Liver (tissue), 9 donors: ENCODE data around the gene ZNF140. TPM values are rescaled to one million over a fixed set of nuclear protein-coding genes. Genes with fewer than 3 reads are reported as not detected.

Experiments used
- DNase-seq: peaks from one replicate; pipeline ENCODE4 v3.0.0-alpha.2; 2017; ENCODE audit warnings: low spot score
- H3K27ac ChIP-seq, 2 donors: one replicate each; pipeline ENCODE4 v1.7.0; 2013; ENCODE audit warnings: inconsistent platforms in 2 of 2, low read length in 2 of 2, control low read depth in 1 of 2, low read depth in 1 of 2, mild to moderate bottlenecking in 1 of 2
- H3K27me3 ChIP-seq, 4 donors: one replicate each; pipeline versions ENCODE4 v1.6.1 to v1.7.0; 2013; ENCODE audit warnings: low read length in 3 of 4, inconsistent platforms in 1 of 4, mild to moderate bottlenecking in 1 of 4, moderate library complexity in 1 of 4; ENCODE audit not compliant: control insufficient read depth in 4 of 4, insufficient read depth in 4 of 4
- H3K36me3 ChIP-seq, 4 donors: one replicate each; pipeline versions ENCODE4 v1.6.1 to v1.7.0; 2013; ENCODE audit warnings: low read length in 3 of 4, mild to moderate bottlenecking in 3 of 4, low read depth in 1 of 4, moderate library complexity in 1 of 4; ENCODE audit not compliant: control insufficient read depth in 4 of 4, insufficient read depth in 3 of 4
- H3K4me1 ChIP-seq, 4 donors: one replicate each; pipeline versions ENCODE4 v1.6.1 to v1.7.0; 2013; ENCODE audit warnings: low read length in 3 of 4, mild to moderate bottlenecking in 3 of 4, moderate library complexity in 1 of 4; ENCODE audit not compliant: control insufficient read depth in 4 of 4, insufficient read depth in 4 of 4
- H3K4me3 ChIP-seq, 3 donors: one replicate each; pipeline versions ENCODE4 v1.6.1 to v1.7.0; 2013; ENCODE audit warnings: low read length in 3 of 3, control low read depth in 1 of 3, low read depth in 1 of 3, mild to moderate bottlenecking in 1 of 3
- H3K9ac ChIP-seq, 2 donors: one replicate each; pipeline ENCODE4 v1.7.0; 2013; ENCODE audit warnings: low read length in 2 of 2, mild to moderate bottlenecking in 2 of 2, moderate library complexity in 2 of 2, control low read depth in 1 of 2, low read depth in 1 of 2
- H3K9me3 ChIP-seq, 4 donors: one replicate each; pipeline versions ENCODE4 v1.6.1 to v1.7.0; 2013; ENCODE audit warnings: low read length in 3 of 4; ENCODE audit not compliant: control insufficient read depth in 4 of 4
- GABPA ChIP-seq, 2 donors: IDR thresholded peaks in 1 of 2; conservative IDR thresholded peaks in 1 of 2; 2 replicates each; pipeline ENCODE4 v1.6.1; 2016; ENCODE audit warnings: antibody characterized with exemption in 2 of 2, mild to moderate bottlenecking in 1 of 2, moderate library complexity in 1 of 2
- HNF4A ChIP-seq, 2 donors: conservative IDR thresholded peaks; 2 replicates each; pipeline ENCODE4 v1.6.1; 2016; ENCODE audit warnings: antibody characterized with exemption in 2 of 2, mild to moderate bottlenecking in 2 of 2
- HNF4G ChIP-seq: IDR thresholded peaks from 2 replicates; pipeline ENCODE4 v1.6.1; 2016; ENCODE audit warnings: antibody characterized with exemption
- RAD21 ChIP-seq, 2 donors: IDR thresholded peaks; 2 replicates each; pipeline ENCODE4 v1.6.1; 2016; ENCODE audit warnings: antibody characterized with exemption in 2 of 2, mild to moderate bottlenecking in 2 of 2
- RXRA ChIP-seq, 2 donors: IDR thresholded peaks; 2 replicates each; pipeline ENCODE4 v1.6.1; 2017 to 2018; ENCODE audit warnings: antibody characterized with exemption in 2 of 2, mild to moderate bottlenecking in 1 of 2
- WGBS: extraction: QIAGEN DNeasy Blood & Tissue Kit; methylation state at CpG from one replicate; pipeline ENCODE4 v1.1.7; 2013; 5-methylcytosine and 5-hydroxymethylcytosine counted together
- polyA plus RNA-seq, 2 donors: library from polyadenylated mRNA; stranded (reverse) in 1 of 2; unstranded in 1 of 2; fragments of 200-250 nt in 1 of 2; fragments of >200 nt in 1 of 2; fragmentation: Nextera tagmentation in 1 of 2; extraction: Ambion mirVana in 1 of 2; gene quantifications; one replicate each; pipeline versions ENCODE4 v1.2.1 to v1.2.3, GENCODE V29; 2013 to 2015
- total RNA-seq, 2 donors: library from RNA; depleted of rRNA; stranded (reverse); fragments of >200 nt; gene quantifications; one replicate each; pipeline ENCODE4 v1.2.3, GENCODE V29; 2014
- TF ChIP-seq, protein P1 (sequence below): IDR thresholded peaks from 2 replicates; pipeline ENCODE4 v1.6.1; 2016; ENCODE audit warnings: antibody characterized with exemption
- TF ChIP-seq, protein P2 (sequence below): IDR thresholded peaks from 2 replicates; pipeline ENCODE4 v1.6.1; 2016; ENCODE audit warnings: antibody characterized with exemption
- TF ChIP-seq, protein P3 (sequence below): IDR thresholded peaks from 2 replicates; pipeline ENCODE4 v1.6.1; 2016; ENCODE audit warnings: antibody characterized with exemption, mild to moderate bottlenecking
- donor health status: healthy.
- donor health status: healthy.
- donor health status: healthy.
- donor health status: healthy.
- donor health status: healthy.

The ZNF140 gene
- total and polyA plus RNA-seq, 4 donors: 5.2 to 12.4 (median 8.2) TPM

DNA sequence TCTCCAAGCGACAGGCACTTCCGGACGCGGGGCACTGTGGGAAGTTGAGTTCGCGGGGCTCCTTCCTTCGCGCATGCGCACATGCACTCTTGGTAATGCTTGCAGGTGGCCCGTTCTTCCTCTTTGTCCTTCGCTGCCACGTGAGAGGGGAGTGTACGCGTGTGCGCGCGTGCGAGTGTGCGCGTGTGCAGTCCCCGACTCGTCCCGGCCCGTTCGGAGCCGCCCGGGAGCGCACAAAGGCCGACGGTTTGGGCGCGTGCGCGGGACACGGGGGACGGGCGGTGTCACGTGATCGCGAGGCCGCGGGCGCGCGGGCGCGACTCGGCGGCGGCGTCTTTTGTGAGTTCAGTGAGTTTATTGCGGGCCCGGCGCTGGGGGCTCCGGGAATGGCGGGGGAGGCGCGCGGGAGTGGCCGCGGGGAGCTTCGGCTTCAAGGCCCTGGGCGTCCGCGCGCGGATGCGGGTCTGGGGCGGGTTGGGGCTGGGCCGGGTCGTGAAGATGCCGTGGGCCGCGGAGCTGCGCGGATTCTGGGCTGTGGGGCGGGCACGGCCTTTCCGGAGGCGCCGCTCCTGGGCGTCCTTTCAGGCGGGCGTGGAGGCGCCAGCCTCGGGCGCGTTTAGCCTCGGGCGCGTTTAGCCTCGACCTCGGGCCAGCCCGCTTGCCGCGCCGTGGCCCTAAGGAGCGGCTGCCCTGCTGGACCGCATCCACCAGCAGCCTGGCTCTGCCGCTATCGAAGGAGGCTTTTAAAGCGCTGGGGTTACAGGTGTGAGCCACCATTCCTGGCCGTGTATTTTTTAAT lies 43.3 kb upstream of the ZNF140 start, which contains the start of gene ZNF84:
Gene ZNF84, plus strand, starts transcription at position 303 of the 799 bp plus-strand sequence. CDS start 3,959 bp downstream, outside the sequence.
- Histone ChIP-seq H3K4me3 (peak within 1 kb of the TSS; percentile 74 to 97 (median 88)), H3K27ac (peak within 1 kb of the TSS; percentile 93), H3K36me3 (peaks cover 3 to 31% (median 19%) of the 10 kb centered on the region in 4 donors), H3K4me1 (peaks cover 0 to 5% (median 4%) of the 10 kb centered on the region in 4 donors), H3K9ac (peak within 1 kb of the TSS in 1 of 2 donors; percentile 77), H3K27me3 (no peaks in the 10 kb centered on the region), H3K9me3 (peaks cover 26 to 67% (median 39%) of the 10 kb centered on the region in 4 donors)
- under 1% methylated on average over 103 of the region's 103 CpGs for WGBS
- TF ChIP-seq, protein P1, sequence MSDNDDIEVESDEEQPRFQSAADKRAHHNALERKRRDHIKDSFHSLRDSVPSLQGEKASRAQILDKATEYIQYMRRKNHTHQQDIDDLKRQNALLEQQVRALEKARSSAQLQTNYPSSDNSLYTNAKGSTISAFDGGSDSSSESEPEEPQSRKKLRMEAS: peak; percentile 69
- TF ChIP-seq, protein P2, sequence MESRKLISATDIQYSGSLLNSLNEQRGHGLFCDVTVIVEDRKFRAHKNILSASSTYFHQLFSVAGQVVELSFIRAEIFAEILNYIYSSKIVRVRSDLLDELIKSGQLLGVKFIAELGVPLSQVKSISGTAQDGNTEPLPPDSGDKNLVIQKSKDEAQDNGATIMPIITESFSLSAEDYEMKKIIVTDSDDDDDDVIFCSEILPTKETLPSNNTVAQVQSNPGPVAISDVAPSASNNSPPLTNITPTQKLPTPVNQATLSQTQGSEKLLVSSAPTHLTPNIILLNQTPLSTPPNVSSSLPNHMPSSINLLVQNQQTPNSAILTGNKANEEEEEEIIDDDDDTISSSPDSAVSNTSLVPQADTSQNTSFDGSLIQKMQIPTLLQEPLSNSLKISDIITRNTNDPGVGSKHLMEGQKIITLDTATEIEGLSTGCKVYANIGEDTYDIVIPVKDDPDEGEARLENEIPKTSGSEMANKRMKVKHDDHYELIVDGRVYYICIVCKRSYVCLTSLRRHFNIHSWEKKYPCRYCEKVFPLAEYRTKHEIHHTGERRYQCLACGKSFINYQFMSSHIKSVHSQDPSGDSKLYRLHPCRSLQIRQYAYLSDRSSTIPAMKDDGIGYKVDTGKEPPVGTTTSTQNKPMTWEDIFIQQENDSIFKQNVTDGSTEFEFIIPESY: peak; percentile 65
- TF ChIP-seq RXRA (IDR thresholded peaks at IDR 0.05) (peak in 1 of 2 donors; percentile 29), RAD21 (IDR thresholded peaks at IDR 0.05) (no peak), GABPA (IDR thresholded peaks at IDR 0.05 in 1 of 2, conservative IDR thresholded peaks at IDR 0.05 in 1 of 2) (peak; percentile 60 to 92)
- TF ChIP-seq, protein P3, sequence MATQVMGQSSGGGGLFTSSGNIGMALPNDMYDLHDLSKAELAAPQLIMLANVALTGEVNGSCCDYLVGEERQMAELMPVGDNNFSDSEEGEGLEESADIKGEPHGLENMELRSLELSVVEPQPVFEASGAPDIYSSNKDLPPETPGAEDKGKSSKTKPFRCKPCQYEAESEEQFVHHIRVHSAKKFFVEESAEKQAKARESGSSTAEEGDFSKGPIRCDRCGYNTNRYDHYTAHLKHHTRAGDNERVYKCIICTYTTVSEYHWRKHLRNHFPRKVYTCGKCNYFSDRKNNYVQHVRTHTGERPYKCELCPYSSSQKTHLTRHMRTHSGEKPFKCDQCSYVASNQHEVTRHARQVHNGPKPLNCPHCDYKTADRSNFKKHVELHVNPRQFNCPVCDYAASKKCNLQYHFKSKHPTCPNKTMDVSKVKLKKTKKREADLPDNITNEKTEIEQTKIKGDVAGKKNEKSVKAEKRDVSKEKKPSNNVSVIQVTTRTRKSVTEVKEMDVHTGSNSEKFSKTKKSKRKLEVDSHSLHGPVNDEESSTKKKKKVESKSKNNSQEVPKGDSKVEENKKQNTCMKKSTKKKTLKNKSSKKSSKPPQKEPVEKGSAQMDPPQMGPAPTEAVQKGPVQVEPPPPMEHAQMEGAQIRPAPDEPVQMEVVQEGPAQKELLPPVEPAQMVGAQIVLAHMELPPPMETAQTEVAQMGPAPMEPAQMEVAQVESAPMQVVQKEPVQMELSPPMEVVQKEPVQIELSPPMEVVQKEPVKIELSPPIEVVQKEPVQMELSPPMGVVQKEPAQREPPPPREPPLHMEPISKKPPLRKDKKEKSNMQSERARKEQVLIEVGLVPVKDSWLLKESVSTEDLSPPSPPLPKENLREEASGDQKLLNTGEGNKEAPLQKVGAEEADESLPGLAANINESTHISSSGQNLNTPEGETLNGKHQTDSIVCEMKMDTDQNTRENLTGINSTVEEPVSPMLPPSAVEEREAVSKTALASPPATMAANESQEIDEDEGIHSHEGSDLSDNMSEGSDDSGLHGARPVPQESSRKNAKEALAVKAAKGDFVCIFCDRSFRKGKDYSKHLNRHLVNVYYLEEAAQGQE: peak; percentile 15
- DNase-seq: peak; percentile 94

DNA sequence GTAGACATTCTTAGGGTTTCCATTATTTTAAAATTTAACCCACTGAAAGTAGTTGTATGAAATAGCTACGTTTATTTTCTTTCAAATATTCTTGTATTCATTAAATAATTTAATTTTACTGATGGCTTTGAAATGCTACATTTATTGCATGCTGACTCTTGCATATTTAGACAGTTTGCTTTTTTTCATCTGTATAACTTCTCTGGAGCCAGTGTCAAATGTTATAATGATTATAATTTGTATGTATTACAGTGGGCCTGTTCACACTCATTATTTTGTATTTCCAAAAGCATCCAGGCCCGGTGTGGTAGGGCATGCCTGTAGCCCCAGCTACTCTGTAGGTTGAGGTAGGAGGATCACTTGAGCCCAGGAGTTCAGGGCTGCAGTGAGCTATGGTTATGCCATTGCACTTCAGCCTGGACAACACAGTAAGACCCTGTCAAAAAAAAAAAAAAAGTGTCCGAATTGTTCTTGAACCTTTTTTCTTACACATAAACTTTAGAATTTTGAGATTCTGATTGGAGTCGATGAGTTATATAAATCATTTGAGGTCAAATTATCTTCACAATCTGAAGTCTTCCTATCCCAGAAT lies 42.5 kb upstream of the ZNF140 start:
- no peaks in the 10 kb centered on the region for H3K27me3 ChIP-seq
- DNase-seq: no peak
- 55% methylated on average over 4 of the region's 4 CpGs for WGBS
- no peak for TF ChIP-seq RAD21 (IDR thresholded peaks at IDR 0.05)
- TF ChIP-seq HNF4G: no peak
- TF ChIP-seq HNF4A (conservative IDR thresholded peaks at IDR 0.05): no peak
- H3K4me1 ChIP-seq: peaks cover 0 to 5% (median 4%) of the 10 kb centered on the region in 4 donors
- H3K9me3 ChIP-seq: peaks cover 27 to 70% (median 43%) of the 10 kb centered on the region in 4 donors
- H3K36me3 ChIP-seq: peaks cover 3 to 39% (median 26%) of the 10 kb centered on the region in 4 donors
- H3K9ac ChIP-seq: peak overlapping the region in 1 of 2 donors; percentile 77
- H3K4me3 ChIP-seq: peak overlapping the region; percentile 74 to 97 (median 88)
- H3K27ac ChIP-seq: peak overlapping the region; percentile 93
